ENCODE results near the gene SCN11A. TPM values are rescaled to one million over a fixed set of nuclear protein-coding genes. Genes with fewer than 3 reads are reported as not detected.

Gene SCN11A
- total and polyA plus RNA-seq, 9 of the 15 experiments (the other 6 are each of a cell fraction or from before 2014, with no cell fraction given) = 0.01 to 0.05 (median 0.04) TPM; not detected in 6

DNA sequence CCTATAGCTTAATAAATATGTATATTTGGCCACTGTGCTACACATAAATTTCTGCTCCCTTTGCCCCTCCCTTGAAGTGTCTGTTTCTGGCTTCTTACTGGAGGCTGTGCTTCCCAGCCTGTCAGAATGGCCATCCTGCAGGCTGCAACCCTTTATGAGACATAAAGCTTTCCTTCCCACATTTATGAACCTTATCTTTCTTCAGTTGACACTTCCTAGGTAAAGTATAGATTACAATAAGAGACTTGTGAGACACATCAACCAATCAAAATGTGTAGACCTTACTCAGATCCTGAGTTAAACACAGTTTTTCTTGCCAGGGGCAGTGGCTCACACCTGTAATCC is 29.5 kb downstream of the SCN11A start (continued):
- TF ChIP-seq, protein P1, sequence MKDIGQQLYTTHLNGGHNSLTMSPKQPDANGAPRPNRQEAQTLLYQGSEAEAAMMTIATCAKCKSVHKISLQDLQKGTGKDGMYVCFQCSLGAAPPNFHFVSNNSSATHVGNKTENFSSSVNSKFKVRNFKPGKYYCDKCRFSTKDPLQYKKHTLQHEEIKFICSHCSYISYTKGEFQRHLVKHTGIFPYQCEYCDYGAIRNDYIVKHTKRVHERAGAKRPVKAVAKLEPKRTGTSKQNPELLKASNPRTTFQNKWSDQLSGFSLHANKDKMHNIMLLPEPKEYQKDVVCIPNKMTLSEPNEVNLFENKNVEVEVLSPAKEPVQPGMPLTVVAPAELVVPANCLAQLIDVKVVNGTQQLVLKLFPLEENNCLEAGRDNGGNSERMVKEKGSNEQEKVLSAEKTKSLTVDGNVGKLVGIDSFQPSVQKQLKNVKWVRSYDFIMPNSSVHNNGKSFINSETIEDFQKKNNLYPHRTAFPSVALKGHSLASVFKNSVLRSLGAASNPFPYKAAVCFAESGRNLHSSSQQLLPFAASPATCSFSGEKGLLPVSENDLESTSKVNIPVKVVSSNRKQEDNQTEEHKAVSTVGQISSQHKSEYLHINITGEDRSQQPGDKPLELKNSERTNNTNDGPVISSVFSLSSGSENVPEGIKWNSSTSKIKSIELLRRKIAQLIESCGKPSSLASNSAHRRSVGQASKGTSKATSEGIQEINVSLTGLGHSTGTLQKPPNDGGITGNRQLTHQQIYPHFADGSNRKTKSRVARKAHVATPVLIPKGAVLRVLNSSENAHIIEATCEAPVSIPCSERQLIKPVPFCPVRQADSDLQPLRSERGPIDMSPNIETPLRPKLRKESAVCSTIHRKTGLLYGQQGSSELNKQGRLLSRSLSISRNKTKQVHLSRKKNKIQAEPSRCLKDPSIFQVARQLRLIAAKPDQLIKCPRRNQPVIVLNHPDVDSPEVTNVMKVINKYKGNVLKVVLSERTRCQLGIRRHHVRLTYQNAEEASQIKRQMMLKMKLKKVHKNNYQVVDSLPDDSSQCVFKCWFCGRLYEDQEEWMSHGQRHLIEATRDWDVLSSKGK (CRISPR knock-in tag; IDR thresholded peaks at IDR 0.05) = no peak
- TF ChIP-seq PRPF4 (IDR thresholded peaks at IDR 0.05; ENCODE audit: insufficient read depth, low read depth, low read length, poor library complexity, severe bottlenecking) = no peak
- no peak for TF ChIP-seq ZNF316 (IDR thresholded peaks at IDR 0.05)
- no peak for TF ChIP-seq RFX7 (CRISPR knock-in tag; IDR thresholded peaks at IDR 0.05)

DNA sequence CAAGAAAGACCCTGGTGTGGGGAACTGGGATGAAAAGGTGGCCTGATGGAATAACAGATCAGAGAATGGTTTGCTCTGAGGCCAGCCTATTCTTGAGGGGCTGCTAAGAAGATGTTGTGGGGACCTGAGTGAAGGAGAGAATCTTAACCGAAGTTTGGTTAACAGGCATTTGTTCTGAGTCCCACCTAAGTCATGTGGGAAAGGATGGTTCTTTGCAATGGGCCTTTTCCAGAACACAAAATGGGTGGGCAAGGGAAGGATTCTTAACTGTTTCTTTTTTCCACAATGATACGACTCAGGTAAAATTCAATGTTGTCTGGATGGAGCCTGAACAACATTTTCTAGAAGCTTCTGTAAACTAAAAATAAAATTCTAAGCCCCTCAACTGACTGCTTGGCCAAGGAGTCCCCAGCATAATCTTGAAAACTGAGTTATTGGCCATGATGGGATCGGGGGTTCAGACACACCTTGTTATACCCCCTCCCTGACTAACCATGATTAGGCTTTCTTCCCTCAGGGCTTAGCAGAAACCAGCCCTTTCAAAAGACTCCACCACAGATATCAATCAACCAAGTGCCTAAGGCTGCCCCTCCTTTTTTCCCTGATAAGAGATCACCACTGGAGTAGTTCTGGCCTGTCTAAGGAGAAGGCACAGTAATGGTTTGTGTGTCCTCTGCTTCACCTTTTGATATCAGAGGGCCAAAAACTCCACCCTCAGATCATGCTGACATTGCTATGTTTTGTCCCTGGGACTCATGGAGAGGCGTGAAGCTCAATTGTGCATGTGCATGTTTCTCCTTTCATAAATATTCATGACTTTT is 30.1 kb downstream of the SCN11A start:
- Histone ChIP-seq H3K79me2 (ENCODE audit: control insufficient read depth, insufficient read depth, low read length) (no peaks in the 10 kb centered on the region), H3K9ac (ENCODE audit: insufficient read depth in 1 of 2, low read depth in 2 of 2, low read length in 2 of 2) (no peak overlapping the region), H4K20me1 (replicated peaks; ENCODE audit: control insufficient read depth, insufficient read depth, low read length) (no peaks in the 10 kb centered on the region), H2AFZ (ENCODE audit: low read depth, low read length) (peak overlapping the region; percentile 54), H3K4me1 (replicated peaks in 1 of 2; ENCODE audit: control insufficient read depth in 2 of 2, insufficient read depth in 2 of 2, low read length in 2 of 2) (peaks cover 6 to 46% of the 10 kb centered on the region in 2 experiments; a peak in 4 of 5 replicates), H3K4me3 (no peak overlapping the region), H3K27ac (ENCODE audit: extremely low read depth, low read depth, low read length) (peak overlapping the region; percentile 65; the same call in 1 of the 3 replicates), H3K27me3 (ENCODE audit: control insufficient read depth in 2 of 2, insufficient read depth in 2 of 2, low read length in 2 of 2) (no peaks in the 10 kb centered on the region), H3K36me3 (ENCODE audit: control insufficient read depth, insufficient read depth, low read length) (no peaks in the 10 kb centered on the region), H3K4me2 (ENCODE audit: insufficient read depth, low read length) (peak overlapping the region; percentile 40), H3K9me1 (ENCODE audit: control insufficient read depth, insufficient read depth, low read length) (no peaks in the 10 kb centered on the region), H3K9me3 (replicated peaks; ENCODE audit: control insufficient read depth, insufficient read depth, low read depth, low read length) (no peaks in the 10 kb centered on the region)
- 26% methylated on average over 4 of the region's 4 CpGs for WGBS (ENCODE audit: insufficient coverage, low coverage, missing lambda C conversion rate)
- FAIRE-seq (peak; percentile 84), DNase-seq (ENCODE audit: extremely low read depth in 1 of 4, low spot score in 3 of 4) (peak; percentile 17 to 82 (median 38)), ATAC-seq (peak; percentile 86)
- no TSS peak for BruUV-seq (replicated peaks)
- intact Hi-C loops (cut with micrococcal nuclease) (no loop called here), in situ Hi-C loops (cut with MboI) (no loop called here)
- POLR2A ChIA-PET = interaction anchor here (0.7 to 2.3 kb wide), 5 partner anchors 9 to 294 kb away, joined by 3 to 9 read pairs (median 6); no protein-coding TSS in a partner anchor
- CTCF ChIA-PET (ENCODE audit: low intra/inter-chr PET ratio) = interaction anchor here (0.5 kb wide), 1 partner anchor 1190 kb away, joined by 3 read pairs; no protein-coding TSS in a partner anchor
- no peak for TF ChIP-seq PTRF (tag; IDR thresholded peaks at IDR 0.05)
- peak in 1 of 2 experiments; percentile 35; a peak in 2 of 4 replicates for TF ChIP-seq RCOR1 (IDR thresholded peaks at IDR 0.05; ENCODE audit: borderline replicate concordance in 1 of 2, low read depth in 2 of 2, low read length in 2 of 2)
- no peak for TF ChIP-seq FOXJ3 (CRISPR knock-in tag; IDR thresholded peaks at IDR 0.05)
- TF ChIP-seq BHLHE40 (IDR thresholded peaks at IDR 0.05; ENCODE audit: low read length) = peak; percentile 57; the same call in 1 of the 2 replicates
- TF ChIP-seq ZNF766 (CRISPR knock-in tag; conservative IDR thresholded peaks at IDR 0.05) = peak; percentile 78; the same call in 1 of the 2 replicates
- no peak for TF ChIP-seq RAD51 (IDR thresholded peaks at IDR 0.05; ENCODE audit: borderline replicate concordance, low read depth)
- TF ChIP-seq, protein P2, sequence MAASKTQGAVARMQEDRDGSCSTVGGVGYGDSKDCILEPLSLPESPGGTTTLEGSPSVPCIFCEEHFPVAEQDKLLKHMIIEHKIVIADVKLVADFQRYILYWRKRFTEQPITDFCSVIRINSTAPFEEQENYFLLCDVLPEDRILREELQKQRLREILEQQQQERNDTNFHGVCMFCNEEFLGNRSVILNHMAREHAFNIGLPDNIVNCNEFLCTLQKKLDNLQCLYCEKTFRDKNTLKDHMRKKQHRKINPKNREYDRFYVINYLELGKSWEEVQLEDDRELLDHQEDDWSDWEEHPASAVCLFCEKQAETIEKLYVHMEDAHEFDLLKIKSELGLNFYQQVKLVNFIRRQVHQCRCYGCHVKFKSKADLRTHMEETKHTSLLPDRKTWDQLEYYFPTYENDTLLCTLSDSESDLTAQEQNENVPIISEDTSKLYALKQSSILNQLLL (CRISPR knock-in tag; IDR thresholded peaks at IDR 0.05; ENCODE audit: borderline replicate concordance) = no peak
- TF ChIP-seq NFE2L1 (tag; IDR thresholded peaks at IDR 0.05; ENCODE audit: borderline replicate concordance, low read depth) = no peak
- TF ChIP-seq ZNF668 (CRISPR knock-in tag; IDR thresholded peaks at IDR 0.05) = no peak
- TF ChIP-seq, protein P3, sequence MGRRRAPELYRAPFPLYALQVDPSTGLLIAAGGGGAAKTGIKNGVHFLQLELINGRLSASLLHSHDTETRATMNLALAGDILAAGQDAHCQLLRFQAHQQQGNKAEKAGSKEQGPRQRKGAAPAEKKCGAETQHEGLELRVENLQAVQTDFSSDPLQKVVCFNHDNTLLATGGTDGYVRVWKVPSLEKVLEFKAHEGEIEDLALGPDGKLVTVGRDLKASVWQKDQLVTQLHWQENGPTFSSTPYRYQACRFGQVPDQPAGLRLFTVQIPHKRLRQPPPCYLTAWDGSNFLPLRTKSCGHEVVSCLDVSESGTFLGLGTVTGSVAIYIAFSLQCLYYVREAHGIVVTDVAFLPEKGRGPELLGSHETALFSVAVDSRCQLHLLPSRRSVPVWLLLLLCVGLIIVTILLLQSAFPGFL (CRISPR knock-in tag; IDR thresholded peaks at IDR 0.05) = no peak
